ENCODE data around the gene LGALS3.

The LGALS3 gene

DNA sequence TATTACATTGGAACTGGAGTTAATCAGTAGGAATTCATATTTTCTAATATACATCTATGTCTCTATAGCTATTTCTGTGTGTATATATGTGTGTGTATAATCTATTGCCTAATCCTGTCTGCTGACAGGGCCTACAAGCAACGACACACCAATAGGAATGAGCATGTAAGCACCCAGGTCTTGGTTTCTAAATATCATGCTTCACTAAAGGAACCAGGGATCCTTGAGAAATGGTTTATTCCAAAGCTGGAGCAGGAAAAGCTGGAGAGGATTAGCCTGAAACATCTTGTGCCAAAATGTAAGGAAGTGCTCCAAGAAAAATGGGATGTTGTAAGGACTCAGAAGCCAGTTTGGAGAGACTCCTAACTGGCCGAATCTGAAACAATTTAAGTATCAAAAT, 29.3 kb upstream of the LGALS3 start:
- H2AFZ ChIP-seq (ENCODE audit: low read length, unreplicated experiment): no peak overlapping the region
- peaks cover 3% of the 10 kb centered on the region; the same call in 1 of the 2 replicates for H3K36me3 ChIP-seq (ENCODE audit: insufficient read depth, low read length)
- no peak overlapping the region for H3K4me3 ChIP-seq (ENCODE audit: low read depth, low read length)
- H3K27me3 ChIP-seq (ENCODE audit: insufficient read depth, low read length): no peaks in the 10 kb centered on the region
- no peak overlapping the region for H3K27ac ChIP-seq (ENCODE audit: low read depth, low read length)
- H3K4me1 ChIP-seq (ENCODE audit: control insufficient read depth, insufficient read depth, low read length, unreplicated experiment): peaks cover 39% of the 10 kb centered on the region
- no peaks in the 10 kb centered on the region for H3K79me2 ChIP-seq (ENCODE audit: control insufficient read depth, insufficient read depth, low read length, unreplicated experiment)

DNA sequence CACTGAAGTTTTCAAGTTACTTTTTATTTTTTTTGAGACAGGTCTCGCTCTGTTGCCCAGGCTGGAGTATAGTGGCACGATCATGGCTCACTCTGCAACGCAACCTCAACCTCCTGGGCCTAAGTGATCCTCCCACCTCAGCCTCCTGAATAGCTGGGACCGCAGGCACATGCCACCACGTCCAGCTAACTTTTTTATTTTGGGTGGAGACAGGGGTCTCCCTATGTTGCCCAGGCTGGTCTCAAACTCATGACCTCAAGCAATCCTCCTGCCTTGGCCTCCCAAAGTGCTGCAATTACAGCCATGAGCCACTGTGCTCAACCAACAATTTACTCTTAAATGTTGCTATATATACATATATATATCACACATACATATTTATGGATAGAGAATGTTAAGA, 27.4 kb upstream of the LGALS3 start:
- Histone ChIP-seq H3K4me1 (ENCODE audit: control insufficient read depth, insufficient read depth, low read length, unreplicated experiment) (peaks cover 42% of the 10 kb centered on the region), H3K79me2 (ENCODE audit: control insufficient read depth, insufficient read depth, low read length, unreplicated experiment) (no peaks in the 10 kb centered on the region), H3K27me3 (ENCODE audit: insufficient read depth, low read length) (no peaks in the 10 kb centered on the region), H3K4me3 (ENCODE audit: low read depth, low read length) (peak overlapping the region; percentile 70; the same call in 1 of the 2 replicates), H3K27ac (ENCODE audit: low read depth, low read length) (peak overlapping the region; percentile 99), H2AFZ (ENCODE audit: low read length, unreplicated experiment) (no peak overlapping the region), H3K36me3 (ENCODE audit: insufficient read depth, low read length) (peaks cover 3% of the 10 kb centered on the region; the same call in 1 of the 2 replicates)

DNA sequence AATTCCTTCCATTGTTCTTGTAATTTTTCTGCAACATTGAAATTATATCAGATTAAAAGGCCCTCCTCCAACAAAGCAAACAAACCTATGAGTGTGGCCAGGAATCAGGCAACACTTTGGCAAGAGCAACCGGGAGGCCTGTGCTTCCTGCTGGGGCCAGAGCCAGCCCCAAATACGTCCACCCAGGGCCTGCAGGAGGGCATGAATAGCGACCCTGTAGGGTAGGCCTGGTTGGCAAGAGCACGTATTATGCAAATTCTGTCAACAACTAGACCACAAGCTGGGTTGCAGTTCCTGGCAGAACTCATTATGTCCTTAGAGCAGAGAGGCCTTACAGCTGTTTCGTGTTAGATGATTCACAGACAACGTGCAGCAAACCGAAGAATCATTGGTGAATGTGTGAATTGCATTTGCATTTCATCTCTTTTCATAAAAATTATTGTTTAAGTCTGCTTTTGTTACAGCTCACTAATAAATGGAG, 26.9 kb upstream of the LGALS3 start:
- peaks cover 46% of the 10 kb centered on the region for H3K4me1 ChIP-seq (ENCODE audit: control insufficient read depth, insufficient read depth, low read length, unreplicated experiment)
- peak overlapping the region; percentile 92 for H2AFZ ChIP-seq (ENCODE audit: low read length, unreplicated experiment)
- peak overlapping the region; percentile 70 for H3K4me3 ChIP-seq (ENCODE audit: low read depth, low read length)
- peak overlapping the region; percentile 99 for H3K27ac ChIP-seq (ENCODE audit: low read depth, low read length)
- no peaks in the 10 kb centered on the region for H3K27me3 ChIP-seq (ENCODE audit: insufficient read depth, low read length)
- H3K36me3 ChIP-seq (ENCODE audit: insufficient read depth, low read length): peaks cover 3% of the 10 kb centered on the region; the same call in 1 of the 2 replicates
- H3K79me2 ChIP-seq (ENCODE audit: control insufficient read depth, insufficient read depth, low read length, unreplicated experiment): no peaks in the 10 kb centered on the region

DNA sequence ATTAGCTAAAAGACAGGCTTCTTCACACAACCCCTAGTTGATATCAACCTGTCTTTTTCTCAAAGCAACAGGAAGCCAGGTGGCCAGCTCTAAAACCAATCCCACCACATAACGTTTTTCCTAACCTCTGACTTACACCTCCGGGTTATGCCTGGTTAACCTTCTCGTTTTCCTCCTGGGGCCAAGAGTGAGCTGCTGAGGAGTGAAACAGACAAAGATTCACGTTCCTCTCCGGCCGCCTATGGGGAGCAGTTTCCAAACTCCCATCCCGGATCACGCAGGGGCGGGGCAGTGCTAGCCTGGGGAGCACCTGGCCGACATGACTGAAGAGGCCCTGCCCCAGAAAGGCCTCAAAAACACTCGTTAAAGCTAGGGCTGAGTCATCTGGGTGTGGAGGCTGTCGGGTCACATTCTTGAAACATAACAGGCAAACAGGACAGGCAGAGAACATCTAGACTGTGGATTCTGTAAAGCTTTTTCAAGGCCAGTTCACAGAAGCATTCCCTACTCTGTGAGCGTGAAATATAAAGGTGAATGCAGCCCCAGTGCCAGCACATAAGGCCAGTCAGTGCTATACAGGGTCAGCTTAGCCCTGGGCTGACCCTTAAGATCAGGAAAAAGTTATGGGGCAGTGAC, 25.9 kb upstream of the LGALS3 start:
- Histone ChIP-seq H3K4me1 (ENCODE audit: control insufficient read depth, insufficient read depth, low read length, unreplicated experiment) (peaks cover 53% of the 10 kb centered on the region), H3K27ac (ENCODE audit: low read depth, low read length) (peak overlapping the region; percentile 99), H3K36me3 (ENCODE audit: insufficient read depth, low read length) (peaks cover 3% of the 10 kb centered on the region; the same call in 1 of the 2 replicates), H3K79me2 (ENCODE audit: control insufficient read depth, insufficient read depth, low read length, unreplicated experiment) (no peaks in the 10 kb centered on the region), H3K27me3 (ENCODE audit: insufficient read depth, low read length) (no peaks in the 10 kb centered on the region), H2AFZ (ENCODE audit: low read length, unreplicated experiment) (peak overlapping the region; percentile 92), H3K4me3 (ENCODE audit: low read depth, low read length) (peak overlapping the region; percentile 70)

DNA sequence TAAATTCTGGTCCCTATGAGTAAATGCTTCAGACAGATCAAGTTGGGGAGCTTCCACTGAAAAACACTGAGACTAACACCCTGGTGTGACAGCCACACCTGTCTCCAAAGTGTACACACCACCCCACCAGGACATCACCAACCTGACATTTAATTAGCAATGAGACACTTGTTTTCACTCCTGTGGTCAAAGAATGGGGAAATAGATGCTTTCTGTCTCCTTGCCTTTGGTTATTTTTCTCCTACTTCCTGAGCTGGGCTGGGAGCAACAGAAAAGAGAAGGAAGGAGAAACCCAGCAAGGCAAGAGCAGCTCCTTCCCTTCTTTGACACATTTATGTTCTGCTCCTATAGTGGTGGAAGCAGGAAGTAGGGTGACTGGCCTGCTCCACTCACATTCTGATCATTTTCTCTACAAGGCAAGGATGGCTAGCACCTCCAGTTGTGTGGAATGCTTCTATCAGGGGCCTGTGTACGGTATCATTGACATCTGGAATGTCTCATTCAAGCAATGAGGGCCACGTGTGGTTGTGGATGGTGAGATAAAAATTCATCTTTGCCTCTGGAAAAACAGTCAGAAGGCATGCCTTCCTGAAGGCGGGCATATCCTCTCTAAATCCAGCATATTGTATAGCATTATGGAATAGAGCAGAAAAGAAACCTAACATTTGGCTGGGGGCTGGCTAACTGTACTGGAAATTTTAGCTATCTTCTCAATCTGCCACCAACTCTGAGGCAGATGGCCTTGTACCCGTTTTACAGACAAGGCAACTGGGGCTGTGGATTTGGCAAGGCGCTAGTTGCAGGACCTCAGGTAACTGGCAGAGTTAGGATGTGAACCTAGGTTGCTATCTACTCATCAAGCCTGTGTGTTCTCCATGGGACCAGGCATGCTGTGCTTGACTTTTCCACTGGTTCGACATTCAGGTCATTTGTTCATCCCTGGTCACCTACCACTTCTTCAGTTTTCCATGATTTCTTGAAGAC, 24.8 kb upstream of the LGALS3 start:
- no peak overlapping the region for H2AFZ ChIP-seq (ENCODE audit: low read length, unreplicated experiment)
- H3K79me2 ChIP-seq (ENCODE audit: control insufficient read depth, insufficient read depth, low read length, unreplicated experiment): no peaks in the 10 kb centered on the region
- peak overlapping the region; percentile 99 for H3K27ac ChIP-seq (ENCODE audit: low read depth, low read length)
- H3K4me3 ChIP-seq (ENCODE audit: low read depth, low read length): 0 out of 2 replicates have a peak overlapping the region, but pooled peaks have one; percentile 70
- no peaks in the 10 kb centered on the region for H3K27me3 ChIP-seq (ENCODE audit: insufficient read depth, low read length)
- peaks cover 3% of the 10 kb centered on the region; the same call in 1 of the 2 replicates for H3K36me3 ChIP-seq (ENCODE audit: insufficient read depth, low read length)
- peaks cover 62% of the 10 kb centered on the region for H3K4me1 ChIP-seq (ENCODE audit: control insufficient read depth, insufficient read depth, low read length, unreplicated experiment)

DNA sequence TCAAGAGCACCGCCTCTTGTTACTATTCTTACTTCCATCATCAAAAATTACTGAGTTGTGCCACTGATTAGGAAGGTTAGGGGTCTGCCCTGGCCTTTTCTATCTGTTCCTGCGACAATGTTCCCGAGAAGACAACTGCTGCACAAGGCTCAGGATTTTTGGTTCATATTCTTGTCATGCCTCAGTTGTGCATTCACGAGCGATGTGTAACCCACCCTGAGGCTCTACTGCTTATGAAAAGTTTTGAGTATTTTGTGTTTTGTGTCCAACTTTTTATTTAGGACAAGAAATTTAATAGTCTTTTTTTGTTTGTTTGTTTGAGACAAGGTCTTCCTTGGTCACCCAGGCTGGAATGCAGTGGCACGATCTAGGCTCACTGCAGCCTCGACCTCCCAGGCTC, 23.1 kb upstream of the LGALS3 start:
- Histone ChIP-seq H3K4me1 (ENCODE audit: control insufficient read depth, insufficient read depth, low read length, unreplicated experiment) (peaks cover 59% of the 10 kb centered on the region), H3K36me3 (ENCODE audit: insufficient read depth, low read length) (peaks cover 3% of the 10 kb centered on the region; the same call in 1 of the 2 replicates), H2AFZ (ENCODE audit: low read length, unreplicated experiment) (no peak overlapping the region), H3K27me3 (ENCODE audit: insufficient read depth, low read length) (no peaks in the 10 kb centered on the region), H3K27ac (ENCODE audit: low read depth, low read length) (peak overlapping the region; percentile 99; the same call in 1 of the 2 replicates), H3K4me3 (ENCODE audit: low read depth, low read length) (no peak overlapping the region), H3K79me2 (ENCODE audit: control insufficient read depth, insufficient read depth, low read length, unreplicated experiment) (no peaks in the 10 kb centered on the region)

DNA sequence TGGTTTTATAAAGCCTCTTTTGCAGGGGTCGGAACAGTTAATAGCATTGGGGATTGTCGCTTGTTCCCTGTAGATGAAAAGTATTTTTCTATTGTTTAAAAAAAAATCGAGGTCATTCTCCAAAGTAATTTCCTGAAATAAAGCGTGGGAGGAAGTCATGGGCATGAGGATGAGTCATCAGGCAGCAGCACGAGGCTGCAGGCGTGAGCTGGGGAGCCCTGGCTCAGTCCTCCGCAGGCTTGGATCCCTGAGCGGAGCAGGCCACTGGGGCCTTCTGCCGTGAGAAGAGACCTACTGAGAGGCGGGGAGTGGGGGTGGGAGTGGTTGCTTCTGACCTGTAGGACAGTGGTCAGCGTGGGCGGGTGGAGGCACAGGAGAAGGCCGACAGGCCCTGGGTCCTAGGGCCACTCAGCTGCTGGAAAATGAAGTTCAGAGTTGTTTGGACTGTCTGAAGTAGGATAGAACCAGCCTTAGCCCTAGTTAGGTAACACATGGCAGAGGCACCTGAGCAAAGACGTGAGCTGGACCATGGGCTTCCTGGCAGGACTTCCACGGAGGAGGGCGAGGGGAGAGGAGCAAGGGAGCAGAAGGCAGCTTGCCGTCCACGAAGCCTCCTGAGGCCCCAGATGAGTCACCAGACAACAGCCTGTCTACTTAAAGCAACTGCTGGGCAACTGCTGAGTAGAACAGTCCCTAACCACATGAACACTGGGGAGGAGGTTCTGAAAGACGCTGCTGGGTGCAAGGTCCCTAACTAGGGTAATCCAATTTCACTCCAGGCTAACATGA, 21.1 kb upstream of the LGALS3 start:
- peak overlapping the region; percentile 65 for H3K4me3 ChIP-seq (ENCODE audit: low read depth, low read length)
- peak overlapping the region; percentile 85 for H2AFZ ChIP-seq (ENCODE audit: low read length, unreplicated experiment)
- H3K79me2 ChIP-seq (ENCODE audit: control insufficient read depth, insufficient read depth, low read length, unreplicated experiment): no peaks in the 10 kb centered on the region
- peaks cover 40% of the 10 kb centered on the region for H3K4me1 ChIP-seq (ENCODE audit: control insufficient read depth, insufficient read depth, low read length, unreplicated experiment)
- H3K36me3 ChIP-seq (ENCODE audit: insufficient read depth, low read length): peaks cover 3% of the 10 kb centered on the region; the same call in 1 of the 2 replicates
- H3K27me3 ChIP-seq (ENCODE audit: insufficient read depth, low read length): no peaks in the 10 kb centered on the region
- peak overlapping the region; percentile 99 for H3K27ac ChIP-seq (ENCODE audit: low read depth, low read length)

DNA sequence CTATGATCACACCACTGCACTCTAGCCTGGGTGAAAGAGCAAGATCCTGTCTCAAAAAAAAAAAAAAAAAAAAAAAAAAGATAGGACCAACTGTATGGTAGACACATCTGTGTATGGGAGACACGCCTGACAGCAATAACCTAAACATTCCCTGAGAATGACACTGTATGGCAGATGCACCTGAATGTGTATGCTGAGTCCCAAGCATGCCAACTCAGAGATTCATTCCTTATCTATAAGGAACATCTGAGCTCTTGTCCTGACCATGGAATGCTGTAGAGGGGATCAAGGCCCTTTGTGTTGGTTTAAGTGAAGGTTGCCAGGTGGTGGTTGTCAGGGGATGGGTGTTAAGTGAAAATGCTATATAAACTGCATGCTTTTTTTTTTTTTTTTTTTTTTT, 19.2 kb upstream of the LGALS3 start:
- H3K36me3 ChIP-seq (ENCODE audit: insufficient read depth, low read length): no peaks in the 10 kb centered on the region
- peaks cover 27% of the 10 kb centered on the region for H3K4me1 ChIP-seq (ENCODE audit: control insufficient read depth, insufficient read depth, low read length, unreplicated experiment)
- H2AFZ ChIP-seq (ENCODE audit: low read length, unreplicated experiment): no peak overlapping the region
- no peaks in the 10 kb centered on the region for H3K27me3 ChIP-seq (ENCODE audit: insufficient read depth, low read length)
- H3K4me3 ChIP-seq (ENCODE audit: low read depth, low read length): no peak overlapping the region
- H3K27ac ChIP-seq (ENCODE audit: low read depth, low read length): no peak overlapping the region
- H3K79me2 ChIP-seq (ENCODE audit: control insufficient read depth, insufficient read depth, low read length, unreplicated experiment): no peaks in the 10 kb centered on the region

DNA sequence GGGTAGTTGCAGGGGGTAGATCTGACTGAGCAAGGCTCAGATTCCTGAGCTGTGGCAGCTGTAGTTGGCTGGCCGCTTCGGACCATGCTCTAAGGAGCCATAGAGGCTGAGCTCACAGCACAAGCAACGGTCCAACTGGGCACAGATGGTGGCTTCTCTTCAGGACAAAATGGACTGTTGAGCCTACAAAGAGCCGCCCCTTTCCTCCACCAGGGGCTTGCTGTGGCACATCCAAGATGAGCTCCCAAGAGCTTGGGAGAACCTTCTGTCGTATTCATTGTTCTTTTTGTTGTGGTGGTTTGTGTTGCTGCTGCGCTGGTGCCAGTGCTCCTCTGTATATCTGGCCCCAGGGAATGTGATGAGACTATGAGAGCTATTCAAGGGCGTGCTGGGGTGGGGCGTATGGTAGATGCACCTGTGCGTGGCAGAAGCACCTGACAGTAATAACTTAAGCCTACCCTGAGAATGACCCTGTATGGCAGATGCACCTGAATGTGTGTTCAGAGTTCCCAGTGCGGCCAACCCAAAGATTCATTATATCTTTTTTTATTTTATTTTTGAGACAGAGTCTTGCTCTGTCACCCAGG, 17.8 kb upstream of the LGALS3 start:
- no peaks in the 10 kb centered on the region for H3K79me2 ChIP-seq (ENCODE audit: control insufficient read depth, insufficient read depth, low read length, unreplicated experiment)
- H3K27me3 ChIP-seq (ENCODE audit: insufficient read depth, low read length): no peaks in the 10 kb centered on the region
- no peak overlapping the region for H2AFZ ChIP-seq (ENCODE audit: low read length, unreplicated experiment)
- no peak overlapping the region for H3K4me3 ChIP-seq (ENCODE audit: low read depth, low read length)
- H3K27ac ChIP-seq (ENCODE audit: low read depth, low read length): no peak overlapping the region
- peaks cover 23% of the 10 kb centered on the region for H3K4me1 ChIP-seq (ENCODE audit: control insufficient read depth, insufficient read depth, low read length, unreplicated experiment)
- H3K36me3 ChIP-seq (ENCODE audit: insufficient read depth, low read length): no peaks in the 10 kb centered on the region

DNA sequence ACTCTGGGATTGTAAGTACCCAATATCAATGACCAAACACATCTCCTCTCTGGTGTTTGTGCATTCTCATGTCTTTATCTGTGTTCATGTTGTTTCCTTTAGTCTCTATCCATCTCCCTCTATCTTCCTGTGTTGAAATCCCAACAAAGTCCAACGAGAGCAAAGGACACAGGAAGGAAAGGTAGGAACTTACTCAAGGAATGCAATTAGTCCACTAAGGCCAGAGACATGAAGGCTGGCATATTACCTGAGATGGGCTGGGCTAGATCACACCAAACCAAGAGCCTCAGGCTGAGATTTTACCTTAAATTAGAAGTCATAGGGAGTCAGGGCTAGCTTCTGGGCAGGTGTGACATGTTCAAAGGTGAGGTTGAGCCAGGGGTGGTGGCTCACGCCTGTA, 14.3 kb upstream of the LGALS3 start:
- Histone ChIP-seq H2AFZ (ENCODE audit: low read length, unreplicated experiment) (no peak overlapping the region), H3K36me3 (ENCODE audit: insufficient read depth, low read length) (no peaks in the 10 kb centered on the region), H3K27ac (ENCODE audit: low read depth, low read length) (no peak overlapping the region), H3K27me3 (ENCODE audit: insufficient read depth, low read length) (no peaks in the 10 kb centered on the region), H3K4me3 (ENCODE audit: low read depth, low read length) (no peak overlapping the region), H3K4me1 (ENCODE audit: control insufficient read depth, insufficient read depth, low read length, unreplicated experiment) (peaks cover 15% of the 10 kb centered on the region), H3K79me2 (ENCODE audit: control insufficient read depth, insufficient read depth, low read length, unreplicated experiment) (no peaks in the 10 kb centered on the region)

Data from ACC112 (cell line).